Suprapubic skin (tissue), 4 donors: ENCODE measurements around the gene DNAJA2. TPM values are rescaled to one million over a fixed set of nuclear protein-coding genes. Genes with fewer than 3 reads are reported as not detected.

ENCODE experiments used
- DNase-seq, 2 donors: peaks; one replicate each; pipeline ENCODE4 v3.0.0-alpha.2; 2019; ENCODE audit warnings: low spot score in 2 of 2
- H3K27ac ChIP-seq: fragments of 200-600 bp; sonication (generic); one replicate; pipeline ENCODE4 v1.5.1; 2019
- H3K27me3 ChIP-seq: fragments of 200-600 bp; sonication (generic); one replicate; pipeline ENCODE4 v1.5.1; 2019
- H3K36me3 ChIP-seq: fragments of 200-600 bp; sonication (generic); one replicate; pipeline ENCODE4 v1.5.1; 2019
- H3K4me1 ChIP-seq: fragments of 200-600 bp; sonication (generic); one replicate; pipeline ENCODE4 v1.5.1; 2019
- H3K4me3 ChIP-seq: fragments of 200-600 bp; sonication (generic); one replicate; pipeline ENCODE4 v1.5.1; 2019; ENCODE audit warnings: mild to moderate bottlenecking
- H3K9me3 ChIP-seq: fragments of 200-600 bp; sonication (generic); one replicate; pipeline ENCODE4 v1.5.1; 2019
- EP300 ChIP-seq: sonication (generic); formaldehyde crosslinking; IDR thresholded peaks from one replicate; pipeline ENCODE4 v1.6.1; 2017; ENCODE audit warnings: antibody characterized with exemption
- POLR2A ChIP-seq, 2 donors: fragments of 450-650 bp; IDR thresholded peaks; one replicate each; pipeline ENCODE4 v1.6.1; 2017; ENCODE audit warnings: antibody characterized with exemption in 2 of 2, mild to moderate bottlenecking in 2 of 2, moderate library complexity in 2 of 2
- POLR2AphosphoS5 ChIP-seq, 3 donors: sonication (generic); formaldehyde crosslinking; IDR thresholded peaks; one replicate each; pipeline ENCODE4 v1.6.1; 2017; ENCODE audit warnings: antibody characterized with exemption in 3 of 3
- WGBS: methylation state at CpG from one replicate; pipeline ENCODE4 v1.1.5; 2018; 5-methylcytosine and 5-hydroxymethylcytosine counted together
- total RNA-seq, 4 donors: library from RNA; depleted of rRNA; stranded (reverse); fragments of >200 nt; gene quantifications; one replicate each; pipeline ENCODE4 v1.1.0, GENCODE V29; 2016
- TF ChIP-seq, protein P1 (sequence below), 2 donors: fragments of 200-600 bp in 1 of 2; fragments of 450-650 bp in 1 of 2; sonication (generic) in 1 of 2; IDR thresholded peaks; one replicate each; pipeline ENCODE4 v1.5.1; 2016 to 2019; ENCODE audit warnings: antibody characterized with exemption in 2 of 2, mild to moderate bottlenecking in 1 of 2, moderate library complexity in 1 of 2

The DNAJA2 gene
- total RNA-seq, 4 donors from 2014 or later: 34.0 to 53.3 (median 47.0) TPM

DNA sequence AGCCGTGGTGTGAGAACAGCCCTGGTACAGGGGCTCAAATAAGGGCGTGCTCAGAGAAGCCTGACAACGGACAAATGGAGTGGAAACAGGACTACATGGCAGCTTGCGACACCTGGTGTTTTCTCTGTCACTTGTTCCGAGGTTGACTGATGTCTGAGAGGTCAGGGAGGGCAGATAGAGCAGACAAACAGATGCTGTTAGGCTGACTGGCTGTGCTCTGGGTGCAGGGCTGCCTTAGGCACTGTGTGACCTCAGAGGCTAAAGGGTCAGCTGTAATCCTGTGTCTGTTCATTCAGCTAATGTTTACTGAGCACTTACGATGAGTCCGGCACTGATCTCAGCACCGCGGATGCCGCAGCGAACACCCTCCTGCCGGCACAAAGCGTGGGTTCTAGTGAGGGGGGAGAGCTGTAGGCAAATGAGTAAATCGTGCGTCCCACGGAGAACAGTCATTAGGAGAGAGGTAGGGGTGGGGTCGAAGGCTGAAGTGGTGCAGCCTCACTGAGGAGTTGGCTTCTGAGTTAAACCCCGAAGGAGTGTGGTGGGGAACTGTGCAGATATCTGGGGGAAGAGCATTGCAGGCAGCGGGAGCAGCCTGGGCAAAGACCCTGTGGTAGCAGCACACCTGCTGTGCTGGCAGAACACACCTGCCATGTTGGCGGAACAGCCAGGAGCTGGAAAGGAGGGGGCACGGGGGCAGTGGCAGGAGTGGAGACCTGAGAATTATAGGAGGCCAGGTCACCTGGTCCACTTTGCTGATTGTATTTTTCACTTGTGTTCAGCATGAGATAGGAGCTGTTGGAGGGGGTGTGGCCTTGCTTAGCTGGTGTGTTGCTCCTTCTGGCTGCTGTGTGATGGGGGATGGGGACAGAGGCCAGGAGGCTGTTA is 54.3 kb downstream of the DNAJA2 start:
- DNase-seq: no peak
- Histone ChIP-seq H3K27me3 (no peaks in the 10 kb centered on the region), H3K4me1 (peaks cover 23% of the 10 kb centered on the region), H3K4me3 (no peak overlapping the region), H3K9me3 (no peaks in the 10 kb centered on the region), H3K36me3 (peaks cover 26% of the 10 kb centered on the region), H3K27ac (no peak overlapping the region)
- 71% methylated on average over 20 of the region's 21 CpGs for WGBS
- TF ChIP-seq EP300 (no peak), POLR2A (IDR thresholded peaks at IDR 0.05) (no peak), POLR2AphosphoS5 (IDR thresholded peaks at IDR 0.05) (no peak)
- TF ChIP-seq, protein P1, sequence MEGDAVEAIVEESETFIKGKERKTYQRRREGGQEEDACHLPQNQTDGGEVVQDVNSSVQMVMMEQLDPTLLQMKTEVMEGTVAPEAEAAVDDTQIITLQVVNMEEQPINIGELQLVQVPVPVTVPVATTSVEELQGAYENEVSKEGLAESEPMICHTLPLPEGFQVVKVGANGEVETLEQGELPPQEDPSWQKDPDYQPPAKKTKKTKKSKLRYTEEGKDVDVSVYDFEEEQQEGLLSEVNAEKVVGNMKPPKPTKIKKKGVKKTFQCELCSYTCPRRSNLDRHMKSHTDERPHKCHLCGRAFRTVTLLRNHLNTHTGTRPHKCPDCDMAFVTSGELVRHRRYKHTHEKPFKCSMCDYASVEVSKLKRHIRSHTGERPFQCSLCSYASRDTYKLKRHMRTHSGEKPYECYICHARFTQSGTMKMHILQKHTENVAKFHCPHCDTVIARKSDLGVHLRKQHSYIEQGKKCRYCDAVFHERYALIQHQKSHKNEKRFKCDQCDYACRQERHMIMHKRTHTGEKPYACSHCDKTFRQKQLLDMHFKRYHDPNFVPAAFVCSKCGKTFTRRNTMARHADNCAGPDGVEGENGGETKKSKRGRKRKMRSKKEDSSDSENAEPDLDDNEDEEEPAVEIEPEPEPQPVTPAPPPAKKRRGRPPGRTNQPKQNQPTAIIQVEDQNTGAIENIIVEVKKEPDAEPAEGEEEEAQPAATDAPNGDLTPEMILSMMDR (IDR thresholded peaks at IDR 0.05): no peak

DNA sequence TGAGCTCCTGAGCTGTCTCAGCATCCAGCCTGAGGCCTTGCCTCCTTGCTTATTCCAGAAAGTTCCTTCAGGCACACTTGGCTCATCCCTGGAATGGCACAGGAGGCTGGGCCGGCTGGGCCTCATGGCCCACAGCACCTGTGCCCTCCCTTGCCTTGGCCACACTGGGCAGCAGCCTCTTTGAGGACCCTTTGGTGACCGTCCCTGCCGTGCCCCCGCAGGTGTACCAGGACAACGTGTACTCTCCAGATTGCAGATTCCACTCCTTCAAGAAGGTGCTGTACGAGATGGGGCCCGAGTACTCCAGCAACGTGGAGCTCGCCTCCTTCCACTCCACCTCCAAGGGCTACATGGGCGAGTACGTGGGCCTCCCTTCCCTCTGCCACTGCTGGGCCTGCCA is 55.1 kb downstream of the DNAJA2 start:
- H3K9me3 ChIP-seq: no peaks in the 10 kb centered on the region
- no peak for DNase-seq
- peaks cover 17% of the 10 kb centered on the region for H3K4me1 ChIP-seq
- no peak overlapping the region for H3K27ac ChIP-seq
- H3K4me3 ChIP-seq: no peak overlapping the region
- peaks cover 19% of the 10 kb centered on the region for H3K36me3 ChIP-seq
- TF ChIP-seq POLR2A (IDR thresholded peaks at IDR 0.05): no peak
- no peak for TF ChIP-seq POLR2AphosphoS5 (IDR thresholded peaks at IDR 0.05)
- TF ChIP-seq EP300: no peak
- TF ChIP-seq, protein P1 (IDR thresholded peaks at IDR 0.05): no peak
- H3K27me3 ChIP-seq: no peaks in the 10 kb centered on the region
- 88% methylated on average over 3 of the region's 11 CpGs for WGBS

DNA sequence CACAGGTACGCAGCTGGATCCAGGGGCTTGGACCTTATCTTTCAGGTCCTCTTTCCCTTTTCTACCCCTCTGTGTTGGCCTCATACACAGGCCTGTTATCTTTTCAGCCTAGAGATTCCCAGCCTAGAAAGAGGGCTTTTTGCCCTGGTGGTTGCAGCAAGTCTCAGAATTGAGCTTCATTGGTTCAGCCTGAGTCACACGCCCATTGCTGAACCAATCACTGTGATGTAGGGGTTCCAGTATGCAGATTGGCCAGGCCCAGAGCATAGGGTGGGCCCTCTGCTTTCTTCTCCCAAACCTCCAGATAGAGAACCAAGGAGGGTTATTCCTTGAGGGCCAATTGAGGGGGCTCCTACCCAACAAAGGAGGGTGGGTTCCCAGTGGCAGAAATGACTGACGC is 56.5 kb downstream of the DNAJA2 start:
- peaks cover 18% of the 10 kb centered on the region for H3K36me3 ChIP-seq
- TF ChIP-seq, protein P1 (IDR thresholded peaks at IDR 0.05): no peak
- TF ChIP-seq POLR2A (IDR thresholded peaks at IDR 0.05) (no peak), POLR2AphosphoS5 (IDR thresholded peaks at IDR 0.05) (no peak), EP300 (no peak)
- H3K27me3 ChIP-seq: no peaks in the 10 kb centered on the region
- H3K4me3 ChIP-seq: no peak overlapping the region
- H3K4me1 ChIP-seq: peaks cover 13% of the 10 kb centered on the region
- WGBS: 95% methylated on average over 3 of the region's 3 CpGs
- no peaks in the 10 kb centered on the region for H3K9me3 ChIP-seq
- DNase-seq: no peak
- no peak overlapping the region for H3K27ac ChIP-seq

DNA sequence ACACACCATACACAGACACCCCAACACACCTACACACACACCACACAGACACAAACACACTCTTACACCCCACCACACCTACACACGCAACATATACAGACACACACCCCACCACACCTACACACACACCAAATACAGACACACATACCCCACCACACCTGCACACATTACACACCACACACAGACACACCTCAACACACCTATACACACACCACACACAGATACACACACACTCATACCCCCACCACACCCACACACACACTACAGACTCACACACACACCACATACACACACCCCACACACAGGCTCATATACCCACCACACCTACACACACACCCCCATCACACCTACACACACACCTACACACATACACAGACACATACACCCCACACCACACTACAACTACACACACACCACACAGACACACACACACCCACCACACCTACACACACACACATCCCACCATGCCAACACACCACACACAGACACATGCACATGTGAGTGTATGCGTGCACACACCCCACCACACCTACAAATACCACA is 57.9 kb downstream of the DNAJA2 start:
- H3K9me3 ChIP-seq: no peaks in the 10 kb centered on the region
- peaks cover 5% of the 10 kb centered on the region for H3K4me1 ChIP-seq
- H3K27ac ChIP-seq: no peak overlapping the region
- TF ChIP-seq, protein P1 (IDR thresholded peaks at IDR 0.05): no peak
- TF ChIP-seq EP300 (no peak), POLR2A (IDR thresholded peaks at IDR 0.05) (no peak), POLR2AphosphoS5 (IDR thresholded peaks at IDR 0.05) (no peak)
- DNase-seq: no peak
- WGBS: 93% methylated on average over 2 of the region's 2 CpGs
- peaks cover 18% of the 10 kb centered on the region for H3K36me3 ChIP-seq
- no peak overlapping the region for H3K4me3 ChIP-seq
- no peaks in the 10 kb centered on the region for H3K27me3 ChIP-seq

DNA sequence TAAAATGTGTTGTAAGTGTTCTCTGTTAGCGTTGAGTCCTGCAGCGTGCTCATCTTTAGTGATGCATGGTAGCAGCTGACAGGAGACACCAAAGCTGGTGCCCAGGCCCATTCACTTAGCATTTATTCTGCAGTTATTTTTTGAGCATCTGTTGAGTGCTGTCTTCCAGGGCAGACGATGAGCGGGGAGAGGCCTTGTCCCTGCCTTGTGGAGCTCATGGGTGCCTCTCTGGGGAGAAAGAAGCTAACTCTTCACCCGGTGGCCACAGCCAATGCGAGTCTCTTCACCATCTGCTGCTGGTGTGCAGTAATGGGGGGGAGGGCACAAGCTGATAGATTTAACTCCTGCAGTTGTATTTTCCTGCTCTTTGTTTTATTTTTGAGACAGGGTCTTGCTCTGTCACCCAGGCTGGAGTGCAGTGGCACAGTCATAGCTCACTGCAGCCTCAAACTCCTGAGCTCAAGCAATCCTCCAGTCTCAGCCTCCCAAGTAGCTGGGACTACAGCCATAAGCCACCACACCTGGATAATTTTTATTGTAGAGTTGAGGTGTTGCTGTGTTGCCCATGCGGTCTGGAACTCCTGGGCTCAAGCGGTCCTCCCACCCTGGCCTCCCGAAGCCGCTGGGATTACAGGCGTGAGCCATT is 58.8 kb downstream of the DNAJA2 start:
- Histone ChIP-seq H3K27ac (no peak overlapping the region), H3K9me3 (no peaks in the 10 kb centered on the region), H3K4me3 (no peak overlapping the region), H3K36me3 (peaks cover 18% of the 10 kb centered on the region), H3K4me1 (no peaks in the 10 kb centered on the region), H3K27me3 (no peaks in the 10 kb centered on the region)
- 85% methylated on average over 11 of the region's 11 CpGs for WGBS
- DNase-seq: no peak
- TF ChIP-seq, protein P1 (IDR thresholded peaks at IDR 0.05): no peak
- no peak for TF ChIP-seq POLR2AphosphoS5 (IDR thresholded peaks at IDR 0.05)
- no peak for TF ChIP-seq EP300
- no peak for TF ChIP-seq POLR2A (IDR thresholded peaks at IDR 0.05)
